Lung (tissue), 12 donors: ENCODE measurements around the gene BBX. TPM values are rescaled to one million over a fixed set of nuclear protein-coding genes. Genes with fewer than 3 reads are reported as not detected.

Experiments used
- ATAC-seq: fragments of 200-7000 bp; cut with Tn5 transposase; one replicate; pipeline ENCODE4 v1.9.1; 2020; ENCODE audit warnings: moderate number of reproducible peaks; ENCODE audit not compliant: insufficient read depth, low FRiP score
- DNase-seq, 3 donors: peaks; one replicate each; pipeline ENCODE4 v3.0.0-alpha.2; 2013 to 2017
- H3K27ac ChIP-seq, 2 donors: one replicate each; pipeline ENCODE4 v1.5.1; 2013; ENCODE audit warnings: mild to moderate bottlenecking in 2 of 2, moderate library complexity in 2 of 2, control low read depth in 1 of 2, inconsistent platforms in 1 of 2, low read depth in 1 of 2, low read length in 1 of 2
- H3K27me3 ChIP-seq, 3 donors: one replicate each; pipeline ENCODE4 v1.5.1; 2013; ENCODE audit warnings: low read length in 2 of 3; ENCODE audit not compliant: control insufficient read depth in 3 of 3, insufficient read depth in 3 of 3
- H3K36me3 ChIP-seq, 4 donors: one replicate each; pipeline ENCODE4 v1.5.1; 2013; ENCODE audit warnings: low read length in 4 of 4, mild to moderate bottlenecking in 1 of 4, moderate library complexity in 1 of 4; ENCODE audit not compliant: control insufficient read depth in 4 of 4, insufficient read depth in 4 of 4
- H3K4me1 ChIP-seq, 5 donors: one replicate each; pipeline ENCODE4 v1.5.1; 2013; ENCODE audit warnings: low read length in 5 of 5, mild to moderate bottlenecking in 2 of 5, moderate library complexity in 1 of 5; ENCODE audit not compliant: control insufficient read depth in 5 of 5, insufficient read depth in 5 of 5
- H3K4me3 ChIP-seq: one replicate; pipeline ENCODE4 v1.5.1; 2013; ENCODE audit warnings: mild to moderate bottlenecking, control low read depth, moderate library complexity
- H3K9ac ChIP-seq, 2 donors: one replicate each; pipeline ENCODE4 v1.5.1; 2013; ENCODE audit warnings: low read length in 2 of 2, control low read depth in 1 of 2; ENCODE audit not compliant: insufficient read depth in 1 of 2
- H3K9me3 ChIP-seq, 4 donors: one replicate each; pipeline ENCODE4 v1.5.1; 2013; ENCODE audit warnings: low read length in 3 of 4, mild to moderate bottlenecking in 1 of 4, moderate library complexity in 1 of 4; ENCODE audit not compliant: control insufficient read depth in 4 of 4, insufficient read depth in 3 of 4
- CTCF ChIP-seq: IDR thresholded peaks from 2 replicates; pipeline ENCODE4 v1.5.1; 2012; ENCODE audit warnings: mild to moderate bottlenecking; ENCODE audit errors: control extremely low read depth, extremely low read depth
- WGBS, 2 donors: extraction: QIAGEN DNeasy Blood & Tissue Kit; methylation state at CpG; one replicate each; pipeline ENCODE4 v1.1.7; 2013; 5-methylcytosine and 5-hydroxymethylcytosine counted together
- polyA plus RNA-seq, 2 donors: library from polyadenylated mRNA; stranded (reverse); fragments of 200-250 nt; gene quantifications; one replicate each; pipeline ENCODE4 v1.2.1, GENCODE V29; 2013
- total RNA-seq, 2 donors: library from RNA; depleted of rRNA in 1 of 2; stranded (reverse); fragments of >200 nt in 1 of 2; gene quantifications; one replicate each; pipeline ENCODE4 v1.2.1, GENCODE V29; 2014 to 2021
- donor health status: control.
- donor health status: control.
- donor health status: Bipolar disorder and iron deficiency.
- donor health status: healthy.
- donor health status: DM: yes; HTN: yes; CAD: no.

Gene BBX
- total and polyA plus RNA-seq, 4 donors = 6.3 to 93.3 (median 25.1) TPM

- H3K36me3 ChIP-seq = no peaks in the 10 kb centered on the region
- ATAC-seq (no peak), DNase-seq (no peak)
- TF ChIP-seq CTCF = no peak
- no peak overlapping the region for H3K9ac ChIP-seq
- 30 to 35% methylated on average over 1 of the region's 1 CpG for WGBS, 2 donors
- peaks cover 0 to 4% (median 2%) of the 10 kb centered on the region in 5 donors for H3K4me1 ChIP-seq
- peaks cover 0 to 2% (median 0%) of the 10 kb centered on the region in 4 donors for H3K9me3 ChIP-seq
- no peaks in the 10 kb centered on the region for H3K27me3 ChIP-seq
- no peak overlapping the region for H3K27ac ChIP-seq
- no peak overlapping the region for H3K4me3 ChIP-seq
Measured at GRCh38 chr3:107588217-107588616, 65.5 kb downstream of the BBX start.

- Histone ChIP-seq H3K27me3 (no peaks in the 10 kb centered on the region), H3K9ac (no peak overlapping the region), H3K9me3 (peaks cover 0 to 2% (median 0%) of the 10 kb centered on the region in 4 donors), H3K4me3 (no peak overlapping the region), H3K36me3 (no peaks in the 10 kb centered on the region), H3K4me1 (peaks cover 0 to 4% (median 0%) of the 10 kb centered on the region in 5 donors), H3K27ac (no peak overlapping the region)
- DNase-seq (no peak), ATAC-seq (no peak)
- 24 to 41% methylated on average over 1 of the region's 1 CpG for WGBS, 2 donors
- no peak for TF ChIP-seq CTCF
Measured at GRCh38 chr3:107589454-107589853, 66.7 kb downstream of the BBX start.

- peaks cover 0 to 2% (median 0%) of the 10 kb centered on the region in 4 donors for H3K9me3 ChIP-seq
- H3K4me1 ChIP-seq = peaks cover 0 to 4% (median 0%) of the 10 kb centered on the region in 5 donors
- ATAC-seq (no peak), DNase-seq (no peak)
- H3K27ac ChIP-seq = no peak overlapping the region
- H3K36me3 ChIP-seq = no peaks in the 10 kb centered on the region
- WGBS, 2 donors = 91 to 100% methylated on average over 1 of the region's 1 CpG
- no peak overlapping the region for H3K9ac ChIP-seq
- no peak for TF ChIP-seq CTCF
- H3K4me3 ChIP-seq = no peak overlapping the region
- H3K27me3 ChIP-seq = no peaks in the 10 kb centered on the region
Measured at GRCh38 chr3:107590786-107591185, 68.0 kb downstream of the BBX start.

GRCh38 chr3:107592073-107592472, 69.3 kb downstream of the BBX start:
- ATAC-seq (no peak), DNase-seq (no peak)
- Histone ChIP-seq H3K4me1 (peaks cover 0 to 5% (median 0%) of the 10 kb centered on the region in 5 donors), H3K36me3 (no peaks in the 10 kb centered on the region), H3K27ac (no peak overlapping the region), H3K9ac (no peak overlapping the region), H3K27me3 (no peaks in the 10 kb centered on the region), H3K9me3 (peaks cover 0 to 2% (median 0%) of the 10 kb centered on the region in 4 donors), H3K4me3 (no peak overlapping the region)
- no peak for TF ChIP-seq CTCF
- 98 to 99% methylated on average over 5 of the region's 5 CpGs for WGBS, 2 donors
